Caco-2 (cell line): Measurements from ENCODE around the gene BHLHE23. TPM values are rescaled to one million over a fixed set of nuclear protein-coding genes. Genes with fewer than 3 reads are reported as not detected.

ENCODE experiments used
- BruUV-seq: library from RNA; stranded (reverse); fragments of 400-500 nt; replicated peaks from 2 replicates; lab custom pipeline; 2021; lab: Mats Ljungman, UMichigan
- CTCF ChIA-PET: fragments of 300-600 bp; sonication (Branson Sonifier 250); formaldehyde crosslinking; loops from one replicate; lab custom pipeline; 2022; ENCODE audit warnings: antibody characterized with exemption; lab: Charles Lee
- POLR2A ChIA-PET: fragments of 300-600 bp; sonication (Branson Sonifier 250); formaldehyde crosslinking; loops from one replicate; lab custom pipeline; 2022; ENCODE audit warnings: antibody characterized with exemption; lab: Charles Lee
- DNase-seq, 2 experiments: peaks; one replicate each; pipeline versions ENCODE4 v3.0.0 to v3.0.0-alpha.2; 2020 to 2022
- H3K27me3 ChIP-seq: replicated peaks from 2 replicates; pipeline ENCODE4 v1.6.0; 2011; ENCODE audit warnings: low read length; ENCODE audit not compliant: control insufficient read depth, insufficient read depth
- H3K36me3 ChIP-seq: 2 replicates; pipeline ENCODE4 v1.5.1; 2011; ENCODE audit warnings: low read length; ENCODE audit not compliant: control insufficient read depth, insufficient read depth
- H3K4me1 ChIP-seq: fragments of 250-450 bp; sonication (Bioruptor Pico); 2 replicates; pipeline ENCODE4 v1.5.1; 2020; ENCODE audit warnings: mild to moderate bottlenecking
- H3K4me3 ChIP-seq: 2 replicates; pipeline ENCODE4 v1.5.1; 2011; ENCODE audit warnings: low read depth, mild to moderate bottlenecking, control low read depth, low read length
- H3K9me3 ChIP-seq: fragments of 250-450 bp; sonication (Bioruptor Pico); 2 replicates; pipeline ENCODE4 v1.5.1; 2020; ENCODE audit warnings: mild to moderate bottlenecking, moderate library complexity
- H3K27ac Mint-ChIP-seq: one replicate; pipeline ENCODE4 v1.8.0; 2022; ENCODE audit warnings: mixed read lengths; ENCODE audit not compliant: unreplicated experiment
- H3K27me3 Mint-ChIP-seq: one replicate; pipeline ENCODE4 v1.8.0; 2022; ENCODE audit warnings: mixed read lengths; ENCODE audit not compliant: insufficient read depth, unreplicated experiment
- H3K36me3 Mint-ChIP-seq: one replicate; pipeline ENCODE4 v1.8.0; 2022; ENCODE audit warnings: mild to moderate bottlenecking, mixed read lengths; ENCODE audit not compliant: insufficient read depth, unreplicated experiment
- H3K4me1 Mint-ChIP-seq: one replicate; pipeline ENCODE4 v1.8.0; 2022; ENCODE audit warnings: low read depth, mixed read lengths; ENCODE audit not compliant: unreplicated experiment
- H3K4me3 Mint-ChIP-seq: one replicate; pipeline ENCODE4 v1.8.0; 2022; ENCODE audit warnings: mild to moderate bottlenecking, moderate library complexity, mixed read lengths; ENCODE audit not compliant: unreplicated experiment
- H3K9me3 Mint-ChIP-seq: one replicate; pipeline ENCODE4 v1.8.0; 2022; ENCODE audit warnings: mixed read lengths; ENCODE audit not compliant: unreplicated experiment
- CTCF ChIP-seq, 2 experiments: fragments of 200-600 bp in 1 of 2; IDR thresholded peaks; 1 replicate in 1 of 2; 2 replicates in 1 of 2; pipeline versions ENCODE4 v1.5.1 to v1.8.0; 2011 to 2022; ENCODE audit warnings: antibody characterized with exemption in 1 of 2, control low read depth in 1 of 2, inconsistent platforms in 1 of 2, low read depth in 1 of 2, low read length in 1 of 2, mild to moderate bottlenecking in 1 of 2, moderate library complexity in 1 of 2; ENCODE audit not compliant: insufficient read depth in 1 of 2, severe bottlenecking in 1 of 2, unreplicated experiment in 1 of 2
- intact Hi-C: fragments of 100-400 bp; cut with micrococcal nuclease; formaldehyde crosslinking; loops from one replicate; pipeline ENCODE4 v1.10.0; 2022; ENCODE audit not compliant: unreplicated experiment
- total RNA-seq: library from RNA; stranded (reverse); gene quantifications from 2 replicates; pipeline ENCODE4 v1.2.3, GENCODE V29; 2022

Gene BHLHE23
- total RNA-seq, 1 experiment from 2014 or later: 0.95 TPM

GRCh38 chr20:63046841-63047240 lies 40.1 kb upstream of the BHLHE23 start:
- Mint-ChIP-seq H3K27ac (no peak overlapping the region), H3K27me3 (no peaks in the 10 kb centered on the region), H3K4me1 (peaks cover 10% of the 10 kb centered on the region), H3K36me3 (no peaks in the 10 kb centered on the region), H3K4me3 (no peak overlapping the region), H3K9me3 (no peaks in the 10 kb centered on the region)
- peaks cover 7% of the 10 kb centered on the region for H3K4me1 ChIP-seq
- no peak overlapping the region for H3K4me3 ChIP-seq
- H3K9me3 ChIP-seq: peaks cover 13% of the 10 kb centered on the region
- CTCF ChIA-PET: interaction anchor here (0.6 to 1.6 kb wide), 2 partner anchors 13 to 805 kb away, joined by 3 to 4 read pairs; no protein-coding TSS in a partner anchor
- BruUV-seq: no TSS peak
- no peak for TF ChIP-seq CTCF (IDR thresholded peaks at IDR 0.05; ENCODE audit: insufficient read depth in 1 of 2, low read depth in 1 of 2, low read length in 1 of 2, severe bottlenecking in 1 of 2, unreplicated experiment in 1 of 2)
- no peak for DNase-seq
- POLR2A ChIA-PET: no interaction called here
- intact Hi-C loops: no loop called here
- H3K27me3 ChIP-seq: no peaks in the 10 kb centered on the region
- H3K36me3 ChIP-seq: no peaks in the 10 kb centered on the region

GRCh38 chr20:63045991-63046390 lies 39.2 kb upstream of the BHLHE23 start:
- no peak overlapping the region for H3K4me3 ChIP-seq
- no TSS peak for BruUV-seq
- no peak for DNase-seq
- H3K4me1 ChIP-seq: peaks cover 7% of the 10 kb centered on the region
- POLR2A ChIA-PET: no interaction called here
- CTCF ChIA-PET: no interaction called here
- TF ChIP-seq CTCF (IDR thresholded peaks at IDR 0.05; ENCODE audit: insufficient read depth in 1 of 2, low read depth in 1 of 2, low read length in 1 of 2, severe bottlenecking in 1 of 2, unreplicated experiment in 1 of 2): no peak
- no peaks in the 10 kb centered on the region for H3K27me3 ChIP-seq
- Mint-ChIP-seq H3K36me3 (no peaks in the 10 kb centered on the region), H3K4me3 (no peak overlapping the region), H3K4me1 (peaks cover 10% of the 10 kb centered on the region), H3K9me3 (no peaks in the 10 kb centered on the region), H3K27me3 (peaks cover 1% of the 10 kb centered on the region), H3K27ac (no peak overlapping the region)
- intact Hi-C loops: no loop called here
- no peaks in the 10 kb centered on the region for H3K36me3 ChIP-seq
- H3K9me3 ChIP-seq: peaks cover 13% of the 10 kb centered on the region

GRCh38 chr20:63045401-63045800 lies 38.6 kb upstream of the BHLHE23 start:
- ChIA-PET POLR2A (no interaction called here), CTCF (no interaction called here)
- Histone ChIP-seq H3K36me3 (no peaks in the 10 kb centered on the region), H3K27me3 (no peaks in the 10 kb centered on the region), H3K9me3 (peaks cover 13% of the 10 kb centered on the region), H3K4me3 (no peak overlapping the region), H3K4me1 (peaks cover 7% of the 10 kb centered on the region)
- intact Hi-C loops: no loop called here
- Mint-ChIP-seq H3K4me3 (no peak overlapping the region), H3K9me3 (no peaks in the 10 kb centered on the region), H3K4me1 (peaks cover 10% of the 10 kb centered on the region), H3K27me3 (peaks cover 2% of the 10 kb centered on the region), H3K36me3 (no peaks in the 10 kb centered on the region), H3K27ac (no peak overlapping the region)
- BruUV-seq: no TSS peak
- DNase-seq: no peak
- TF ChIP-seq CTCF (IDR thresholded peaks at IDR 0.05; ENCODE audit: insufficient read depth in 1 of 2, low read depth in 1 of 2, low read length in 1 of 2, severe bottlenecking in 1 of 2, unreplicated experiment in 1 of 2): no peak
